Activated CD4-positive, alpha-beta T cell treated with anti-CD3 and anti-CD28 coated beads, Interleukin-2, amount 50 U/mL, for 24 hours (primary cell): ENCODE results near the gene DHX57.

Experiments
- DNase-seq, 2 donors: peaks; one replicate each; pipeline ENCODE4 v3.0.0-alpha.2; 2020; ENCODE audit warnings: low read depth in 1 of 2, low spot score in 1 of 2

The DHX57 gene

DNA sequence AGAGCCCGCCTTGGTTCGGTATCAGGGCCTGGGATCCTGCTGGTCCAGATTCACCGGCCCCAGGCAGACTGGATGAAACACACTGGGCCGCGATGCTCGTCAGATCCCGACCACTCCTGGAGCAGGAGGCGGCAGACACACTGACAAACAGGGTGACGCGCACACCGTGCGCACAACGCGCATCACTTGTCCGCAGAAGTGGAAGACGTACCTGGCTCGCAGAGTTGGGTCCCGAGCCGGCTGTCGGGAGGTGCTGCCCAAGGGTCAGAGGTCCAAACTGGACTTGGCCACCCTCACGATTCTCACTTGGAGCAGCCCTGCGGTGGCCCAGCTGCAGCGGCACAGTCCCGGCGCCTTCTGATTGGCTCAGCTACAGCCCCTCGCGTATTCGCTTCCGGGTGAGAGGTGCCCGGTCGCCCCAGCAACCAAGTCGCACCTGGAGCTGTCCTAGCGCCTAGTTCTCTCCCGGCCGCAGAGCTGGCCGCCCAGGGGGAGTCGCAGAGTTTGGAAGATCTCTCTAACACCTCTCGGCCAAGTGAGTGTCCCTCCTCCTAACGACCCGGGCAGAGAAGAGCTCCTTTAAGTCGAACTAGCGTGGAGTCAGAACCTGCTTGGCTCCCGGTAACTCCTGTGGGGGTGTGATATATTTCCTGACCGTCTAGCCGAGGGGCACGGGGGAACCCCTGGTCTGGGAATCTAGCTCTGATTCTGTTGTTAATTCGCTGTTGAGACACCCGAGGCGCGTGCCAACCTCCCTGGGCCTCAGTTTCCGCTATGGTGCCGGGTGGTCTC is at the start of gene DHX57, which contains the start of gene MORN2:
TSS of gene DHX57 (minus strand) at position 359 of the 792 bp plus-strand sequence. CDS start 7,529 bp downstream, outside the sequence.
TSS of gene MORN2 (plus strand) at position 401 of the 792 bp plus-strand sequence.
- peak; percentile 64 to 71 for DNase-seq

- no peak for DNase-seq
Observed at GRCh38 chr2:38922902-38923301, 47.2 kb upstream of the DHX57 start.

DNA sequence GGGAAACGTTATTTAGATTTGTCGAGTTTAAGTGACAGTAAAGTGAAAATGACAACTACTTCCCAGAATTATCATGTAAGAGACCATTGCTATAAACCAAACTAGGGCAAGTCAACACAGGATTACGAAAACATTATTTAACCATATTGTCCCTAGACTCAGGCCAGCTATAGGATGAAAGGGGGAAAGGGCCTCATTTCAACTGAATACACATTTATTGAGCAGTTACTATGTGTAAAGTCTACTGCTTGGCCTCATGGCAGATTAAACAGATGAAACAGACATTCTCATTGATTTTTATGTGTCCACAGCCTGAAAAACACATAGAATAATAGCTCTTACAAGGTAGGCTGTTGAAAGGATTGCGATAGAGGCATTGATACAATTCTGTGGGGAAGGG is 46.7 kb upstream of the DHX57 start:
- DNase-seq: no peak

DNA sequence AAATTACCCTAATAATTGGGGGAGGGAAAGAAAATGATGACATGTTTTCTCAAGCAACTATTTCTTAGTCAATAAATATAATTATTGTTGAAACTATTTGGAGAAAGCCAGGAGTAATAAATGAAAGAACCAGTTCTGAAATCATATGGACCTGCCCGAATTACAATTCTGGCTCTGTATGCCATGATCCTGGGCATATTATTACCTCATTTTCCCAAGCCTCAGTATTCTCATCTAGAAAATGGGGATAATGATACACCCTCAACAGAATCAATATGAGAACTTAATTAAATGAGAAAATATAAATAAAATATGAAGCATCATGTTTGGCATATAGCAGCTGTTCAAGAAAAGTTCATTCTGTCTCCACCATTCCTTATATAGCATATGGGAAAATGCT is 36.9 kb upstream of the DHX57 start:
- no peak for DNase-seq

- no peak for DNase-seq
Observed at GRCh38 chr2:38911191-38911590, 35.5 kb upstream of the DHX57 start.

DNA sequence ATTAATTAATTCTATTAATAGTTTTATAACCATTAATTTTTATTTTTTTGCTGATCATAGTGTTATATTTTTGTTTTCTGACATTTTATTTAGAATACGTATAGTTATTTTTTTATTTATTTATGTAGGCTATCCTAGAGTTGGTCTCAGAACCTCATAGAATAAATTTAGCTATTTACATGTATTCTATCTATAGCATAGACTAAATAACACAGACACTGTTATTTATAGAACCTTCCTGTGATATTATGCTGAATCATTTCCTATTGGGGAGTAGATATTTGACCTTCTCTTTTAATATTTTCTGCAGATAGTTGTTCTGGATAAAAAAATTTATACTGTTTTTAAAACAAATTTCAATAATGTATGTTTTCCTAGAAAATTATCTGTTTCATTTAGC is 34.1 kb upstream of the DHX57 start:
- DNase-seq: no peak

DNA sequence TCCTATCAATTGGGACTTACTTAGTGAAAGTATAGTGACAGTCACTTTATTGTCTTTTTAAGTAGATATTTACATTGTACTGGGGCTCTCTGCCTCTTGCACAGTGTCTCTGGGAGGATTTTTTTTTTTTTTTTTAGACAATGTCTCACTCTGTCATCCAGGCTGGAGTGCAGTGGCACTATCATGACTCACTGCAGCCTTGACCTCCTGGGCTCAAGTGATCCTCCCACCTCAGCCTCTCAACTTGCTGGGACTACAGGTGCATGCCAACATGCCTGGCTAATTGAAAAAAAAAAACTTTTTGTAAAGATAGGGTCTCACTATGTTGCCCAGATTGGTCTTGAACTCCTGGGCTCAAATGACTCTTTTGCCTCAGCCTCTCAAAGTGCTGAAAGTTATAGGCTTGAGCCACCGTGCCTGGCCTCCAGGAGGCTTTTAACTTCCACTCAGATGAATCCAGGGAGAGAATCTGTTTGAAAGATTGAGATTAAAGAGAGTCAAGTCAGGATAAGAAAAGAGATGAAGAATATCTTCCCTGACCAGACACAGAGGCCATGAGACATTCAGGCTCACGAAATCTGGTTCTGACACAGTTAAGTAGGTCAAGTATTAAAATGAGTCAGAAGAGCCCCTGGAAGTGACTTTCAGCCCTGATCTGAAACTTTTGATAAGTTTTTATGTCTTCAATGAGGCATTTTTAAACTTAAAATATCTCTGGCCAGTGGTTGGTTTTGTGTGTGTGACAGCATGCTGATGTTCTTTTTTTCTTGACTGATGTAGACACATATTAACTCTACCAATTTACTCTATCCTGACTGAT is 32.2 kb upstream of the DHX57 start:
- DNase-seq: no peak

DNA sequence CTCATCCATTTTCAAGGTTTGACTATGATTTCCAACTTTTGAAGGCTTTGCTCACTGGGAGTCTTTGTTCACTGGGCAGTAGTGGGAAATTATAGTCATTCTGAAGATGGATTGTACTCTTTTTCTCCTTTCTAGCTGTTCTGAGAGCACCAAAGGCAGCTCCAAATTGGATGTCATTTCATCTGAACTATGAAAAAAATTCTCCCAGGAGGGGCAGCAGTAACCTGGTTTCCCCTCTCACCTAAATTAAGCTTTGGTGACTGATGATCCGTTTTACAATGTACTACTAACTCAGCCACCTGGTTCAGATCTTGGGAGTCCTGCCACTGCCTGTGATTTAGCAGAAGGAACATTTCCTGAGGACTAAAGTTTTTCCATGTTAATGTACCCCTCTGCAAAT is 31.5 kb upstream of the DHX57 start:
- no peak for DNase-seq

DNA sequence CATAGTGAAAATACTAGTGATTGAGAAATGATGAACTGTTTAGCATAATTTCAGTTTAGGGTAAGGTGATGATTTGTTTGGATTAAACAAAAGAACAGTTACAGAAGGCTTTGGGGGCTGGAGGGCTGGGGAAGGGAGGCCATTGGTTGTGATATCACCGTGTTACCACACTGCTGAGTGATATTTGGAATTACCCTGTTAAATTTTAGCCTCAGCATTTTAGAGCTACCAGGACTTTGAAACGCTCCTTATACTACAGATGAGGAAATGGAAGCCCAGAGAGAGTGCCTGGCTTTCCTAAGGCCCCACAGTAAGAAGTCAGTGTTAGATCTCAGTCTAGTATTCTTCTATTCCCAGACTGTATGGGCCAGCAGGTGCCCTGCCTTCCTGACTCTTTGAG is 29.5 kb upstream of the DHX57 start:
- no peak for DNase-seq

GRCh38 chr2:38900726-38901125 is 25.0 kb upstream of the DHX57 start:
- no peak for DNase-seq

DNA sequence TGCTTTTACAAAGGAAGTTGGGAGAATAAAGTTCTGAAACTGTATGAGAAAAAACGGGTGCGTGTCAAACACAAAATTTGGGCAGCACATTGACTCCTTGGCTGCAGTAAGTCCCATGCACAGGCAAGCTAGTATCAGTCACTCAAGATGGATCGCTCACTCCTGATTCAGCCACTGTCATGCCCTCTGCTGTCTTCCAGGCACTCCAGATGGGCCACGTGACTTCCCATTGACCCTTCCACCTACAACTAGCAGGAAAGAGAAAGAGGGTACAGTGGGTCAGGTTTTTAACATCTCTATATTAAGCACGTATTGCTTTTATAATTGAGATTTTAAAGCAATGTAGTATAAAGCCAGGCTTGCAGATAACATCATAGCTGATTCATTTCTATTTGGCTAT is 22.5 kb upstream of the DHX57 start:
- no peak for DNase-seq

GRCh38 chr2:38892819-38893218 is 17.1 kb upstream of the DHX57 start:
- DNase-seq: no peak

DNA sequence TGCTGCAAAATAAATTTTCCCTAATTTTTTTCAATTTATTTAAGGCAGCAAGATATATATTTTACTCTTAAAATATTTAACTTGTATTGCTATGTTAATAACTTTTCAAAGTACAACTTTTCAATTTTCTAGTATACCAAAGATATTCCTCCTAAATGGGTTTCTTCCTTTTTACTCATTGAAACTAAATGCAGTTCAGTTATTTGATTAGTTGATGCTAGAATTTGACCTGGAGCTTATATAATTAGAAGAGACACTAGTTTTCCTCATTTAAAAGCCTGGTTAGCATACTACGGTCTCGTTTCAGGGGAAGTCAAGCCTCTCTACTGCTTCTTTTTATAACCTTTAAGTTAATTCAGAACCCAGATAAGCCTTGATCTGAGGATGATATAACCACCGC is 13.8 kb upstream of the DHX57 start, which contains the start of gene ARHGEF33:
TSS of gene ARHGEF33 (plus strand) at position 301 of the 400 bp plus-strand sequence. CDS start 29,573 bp downstream, outside the sequence.
- DNase-seq: no peak

DNA sequence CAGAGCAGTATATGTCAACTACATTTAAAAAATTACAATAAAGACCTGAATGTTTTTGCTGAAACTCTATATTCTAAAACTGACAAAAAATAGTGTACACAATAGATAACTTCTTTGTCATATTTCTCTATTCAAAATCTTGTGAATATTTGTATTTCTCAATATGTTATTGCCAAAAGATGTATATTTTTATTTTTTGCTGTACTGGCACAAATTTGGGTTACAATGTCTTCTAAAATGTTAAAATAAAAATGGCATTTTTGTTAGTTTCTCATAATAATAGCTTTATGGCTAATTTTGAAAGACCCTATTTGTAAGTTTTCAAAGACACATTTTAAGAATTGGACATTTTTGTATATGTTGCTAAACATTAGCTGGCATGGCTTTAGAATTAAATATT is 13.3 kb upstream of the DHX57 start:
- no peak for DNase-seq

DNA sequence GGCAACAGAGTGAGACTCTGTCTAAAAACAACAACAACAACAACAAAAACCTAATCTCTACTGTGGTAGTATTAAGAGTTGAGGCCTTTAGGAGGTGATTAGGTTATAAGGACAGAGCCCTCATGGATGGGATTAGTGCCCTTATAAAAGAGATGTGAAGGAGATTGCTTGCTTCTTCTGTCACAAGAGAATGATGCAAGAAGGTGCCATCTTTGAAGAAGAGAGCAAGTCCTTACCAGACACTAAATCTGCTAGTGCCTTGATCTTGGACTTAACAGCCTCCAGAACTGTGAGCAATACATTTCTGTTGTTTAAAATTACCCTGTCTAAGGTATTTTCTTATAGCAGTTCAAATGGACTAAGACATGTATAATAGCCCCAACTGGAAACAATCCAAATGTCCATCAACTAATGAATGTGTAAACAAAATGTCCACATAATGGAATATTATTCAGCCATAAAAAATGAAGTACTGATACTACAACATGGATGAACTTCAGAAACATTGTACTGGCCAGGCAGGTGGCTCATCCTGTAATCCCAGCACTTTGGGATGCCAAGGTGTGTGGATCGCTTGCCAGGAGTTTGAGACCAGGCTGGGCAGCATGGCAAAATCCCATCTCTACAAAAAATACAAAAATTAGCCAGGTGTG is 12.3 kb upstream of the DHX57 start:
- DNase-seq: no peak

DNA sequence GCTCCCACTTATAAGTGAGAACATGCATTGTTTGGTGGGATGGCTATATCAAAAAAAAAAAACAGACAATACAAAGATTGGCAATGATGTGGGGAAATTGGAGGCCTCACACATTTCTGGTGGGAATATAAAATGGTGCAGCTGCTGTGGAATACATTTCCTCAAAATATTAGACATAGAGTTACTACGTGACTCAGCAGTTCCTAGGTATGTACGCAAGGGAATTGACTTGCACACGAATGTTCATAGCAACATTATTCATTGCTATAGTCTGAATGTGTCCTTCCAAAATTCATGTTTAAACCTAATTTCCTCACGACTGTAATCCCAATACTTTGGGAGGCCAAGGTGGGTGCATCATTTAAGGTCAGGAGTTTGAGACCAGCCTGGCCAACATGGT is 11.6 kb upstream of the DHX57 start:
- no peak for DNase-seq

DNA sequence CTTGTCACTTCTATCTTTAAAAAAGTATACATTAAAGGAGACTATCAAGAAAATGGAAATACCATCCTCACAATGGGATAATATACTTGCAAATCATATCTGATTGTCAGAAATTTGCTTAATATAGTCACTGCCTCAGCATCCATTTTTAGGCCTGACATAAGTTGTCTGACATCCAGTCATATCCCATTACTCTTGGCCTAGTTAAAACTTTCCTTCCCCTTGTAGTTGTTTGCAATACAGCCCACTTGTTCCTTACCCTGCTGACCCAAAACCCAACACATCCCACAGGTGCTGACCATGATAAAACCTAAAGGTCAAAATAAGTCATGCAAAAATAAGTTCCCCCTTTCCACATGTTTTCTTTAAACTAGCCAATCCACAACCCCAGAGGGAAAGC is 10.3 kb upstream of the DHX57 start:
- DNase-seq: no peak

- DNase-seq: no peak
Observed at GRCh38 chr2:38876407-38876806, 673 bp upstream of the DHX57 start.

- DNase-seq: no peak
Observed at GRCh38 chr2:38875227-38875575, 533 bp downstream of the DHX57 start.

DNA sequence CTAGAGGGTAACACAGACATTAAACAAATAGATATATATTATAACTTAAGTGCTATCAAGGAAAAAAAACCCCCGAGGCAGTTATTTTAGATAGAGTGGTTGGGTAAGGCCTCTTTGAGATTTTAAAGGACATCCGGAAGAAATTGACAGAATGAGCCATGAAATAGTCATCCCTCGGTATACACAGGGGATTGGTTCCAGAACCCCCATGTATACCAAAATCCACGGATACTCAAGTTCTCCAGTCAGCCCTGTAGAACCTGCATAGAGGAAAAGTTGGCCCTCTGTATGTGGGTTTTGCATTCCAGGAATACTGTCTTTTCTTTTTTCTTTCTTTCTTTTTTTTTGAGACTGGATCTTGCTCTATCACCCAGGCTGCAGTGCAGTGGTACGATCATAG is 2.0 kb downstream of the DHX57 start:
- DNase-seq: no peak

- DNase-seq: no peak
Observed at GRCh38 chr2:38871432-38871831, 4.3 kb downstream of the DHX57 start.
